ENCODE results near the gene ALDH18A1.

ALDH18A1 gene

GRCh38 chr10:95573527-95573926 is 83.0 kb downstream of the ALDH18A1 start:
- H3K4me3 ChIP-seq (ENCODE audit: low read depth, low read length) = no peak overlapping the region
- no peak for TF ChIP-seq CTCF (IDR thresholded peaks at IDR 0.05; ENCODE audit: borderline replicate concordance, insufficient read depth, low read depth, low read length)

GRCh38 chr10:95572131-95572820 is 84.2 kb downstream of the ALDH18A1 start:
- H3K4me3 ChIP-seq (ENCODE audit: low read depth, low read length) = no peak overlapping the region
- no peak for TF ChIP-seq CTCF (IDR thresholded peaks at IDR 0.05; ENCODE audit: borderline replicate concordance, insufficient read depth, low read depth, low read length)

- no peak overlapping the region for H3K4me3 ChIP-seq (ENCODE audit: low read depth, low read length)
- TF ChIP-seq CTCF (IDR thresholded peaks at IDR 0.05; ENCODE audit: borderline replicate concordance, insufficient read depth, low read depth, low read length) = no peak
Observed at GRCh38 chr10:95571390-95571789, 85.1 kb downstream of the ALDH18A1 start.

- no peak overlapping the region for H3K4me3 ChIP-seq (ENCODE audit: low read depth, low read length)
- no peak for TF ChIP-seq CTCF (IDR thresholded peaks at IDR 0.05; ENCODE audit: borderline replicate concordance, insufficient read depth, low read depth, low read length)
Observed at GRCh38 chr10:95569368-95569767, 87.1 kb downstream of the ALDH18A1 start.

- no peak for TF ChIP-seq CTCF (IDR thresholded peaks at IDR 0.05; ENCODE audit: borderline replicate concordance, insufficient read depth, low read depth, low read length)
- no peak overlapping the region for H3K4me3 ChIP-seq (ENCODE audit: low read depth, low read length)
Observed at GRCh38 chr10:95567903-95568630, 88.4 kb downstream of the ALDH18A1 start.

- no peak for TF ChIP-seq CTCF (IDR thresholded peaks at IDR 0.05; ENCODE audit: borderline replicate concordance, insufficient read depth, low read depth, low read length)
- H3K4me3 ChIP-seq (ENCODE audit: low read depth, low read length) = no peak overlapping the region
Observed at GRCh38 chr10:95566136-95566535, 90.4 kb downstream of the ALDH18A1 start.

- no peak for TF ChIP-seq CTCF (IDR thresholded peaks at IDR 0.05; ENCODE audit: borderline replicate concordance, insufficient read depth, low read depth, low read length)
- no peak overlapping the region for H3K4me3 ChIP-seq (ENCODE audit: low read depth, low read length)
Observed at GRCh38 chr10:95565336-95565735, 91.2 kb downstream of the ALDH18A1 start.

All from GM12875 (cell line).